K562 (cell line): ENCODE measurements around the gene PPIL4. TPM values are rescaled to one million over a fixed set of nuclear protein-coding genes. Genes with fewer than 3 reads are reported as not detected.

Experiments used
- CBFA2T2 ChIP-seq: fragments of 450-650 bp; conservative IDR thresholded peaks from 2 replicates; pipeline ENCODE4 v1.6.1; 2017; ENCODE audit warnings: mild to moderate bottlenecking
- CHD1 ChIP-seq: fragments of 200-600 bp; sonication (generic); IDR thresholded peaks from one replicate; pipeline ENCODE4 v1.6.1; 2012; ENCODE audit warnings: mild to moderate bottlenecking, moderate library complexity, low read length, inconsistent platforms
- FOXM1 ChIP-seq, 2 experiments: fragments of 450-650 bp in 1 of 2; sonication (generic) in 1 of 2; formaldehyde crosslinking in 1 of 2; IDR thresholded peaks; 2 replicates each; pipeline versions ENCODE4 v1.6.1 to v1.9.0; 2017 to 2022; ENCODE audit warnings: low read depth in 2 of 2, mild to moderate bottlenecking in 2 of 2, missing genetic modification reagents in 1 of 2, moderate library complexity in 1 of 2
- FOXP1 ChIP-seq: sonication (generic); formaldehyde crosslinking; IDR thresholded peaks from 2 replicates; pipeline ENCODE4 v1.8.0; 2022; ENCODE audit warnings: mild to moderate bottlenecking, missing genetic modification reagents
- IFI16 ChIP-seq: fragments of 250-450 bp; sonication (Bioruptor Pico); IDR thresholded peaks from 2 replicates; pipeline ENCODE4 v2.1.2; 2022; ENCODE audit warnings: mild to moderate bottlenecking, inconsistent platforms
- IRF2 ChIP-seq: sonication (generic); formaldehyde crosslinking; IDR thresholded peaks from 2 replicates; pipeline ENCODE4 v1.8.1; 2022; ENCODE audit warnings: mild to moderate bottlenecking, missing genetic modification reagents
- L3MBTL2 ChIP-seq: fragments of 450-650 bp; IDR thresholded peaks from 2 replicates; pipeline ENCODE4 v1.6.1; 2016; ENCODE audit warnings: mild to moderate bottlenecking, moderate library complexity
- SMARCA5 ChIP-seq: fragments of 450-650 bp; IDR thresholded peaks from 2 replicates; pipeline ENCODE4 v1.6.1; 2016
- STAG1 ChIP-seq: sonication (generic); formaldehyde crosslinking; IDR thresholded peaks from 2 replicates; pipeline ENCODE4 v1.5.0; 2020; ENCODE audit warnings: missing genetic modification reagents, borderline replicate concordance
- SUPT5H ChIP-seq: fragments of 450-650 bp; IDR thresholded peaks from 2 replicates; pipeline ENCODE4 v1.6.1; 2016
- TFAM ChIP-seq: fragments of 250-450 bp; sonication (Bioruptor Pico); conservative IDR thresholded peaks from 2 replicates; pipeline ENCODE4 v1.5.0; 2021; ENCODE audit warnings: mild to moderate bottlenecking, moderate library complexity
- VEZF1 ChIP-seq: fragments of 200-800 bp; sonication (Bioruptor generic); IDR thresholded peaks from 2 replicates; pipeline ENCODE4 v1.6.1; 2017; ENCODE audit warnings: missing genetic modification characterization, missing compliant biosample characterization
- ZBTB11 ChIP-seq, 3 experiments: fragments of 200-800 bp in 1 of 3; fragments of 250-450 bp in 1 of 3; fragments of 450-650 bp in 1 of 3; sonication (Bioruptor Pico) in 1 of 3; sonication (Bioruptor generic) in 1 of 3; formaldehyde crosslinking in 1 of 3; IDR thresholded peaks; 2 replicates each; pipeline versions ENCODE4 v1.6.1 to v1.8.0; 2016 to 2022; ENCODE audit warnings: mild to moderate bottlenecking in 2 of 3, missing genetic modification characterization in 2 of 3, missing compliant biosample characterization in 1 of 3, moderate library complexity in 1 of 3
- ZNF511 ChIP-seq: sonication (generic); formaldehyde crosslinking; IDR thresholded peaks from 2 replicates; pipeline ENCODE4 v1.8.0; 2022; ENCODE audit warnings: mild to moderate bottlenecking, missing genetic modification reagents
- polyA plus RNA-seq, 8 experiments: library from polyadenylated mRNA; depleted of rRNA in 4 of 8; stranded (reverse) in 5 of 8; unstranded in 3 of 8; fragments of >200 nt; fragmentation: Nextera tagmentation in 2 of 8; fragmentation: Illumina TruSeq in 1 of 8; extraction: Ambion mirVana in 2 of 8; extraction: Trizol in 1 of 8; gene quantifications; 2 replicates each; pipeline versions ENCODE4 v1.2.1 to v1.2.3, GENCODE V29; 2011 to 2014; ENCODE audit warnings: inconsistent platforms in 1 of 8, missing spikeins in 1 of 8
- total RNA-seq, 7 experiments: library from RNA; depleted of rRNA in 6 of 7; stranded (reverse); fragments of >200 nt in 6 of 7; fragmentation: Illumina TruSeq in 2 of 7; extraction: Trizol in 2 of 7; gene quantifications; 2 replicates each; pipeline versions ENCODE4 v1.2.1 to v1.2.3, GENCODE V29; 2011 to 2021; ENCODE audit warnings: low replicate concordance in 1 of 7
- TF ChIP-seq, protein P1 (sequence below): fragments of 200-400 bp; formaldehyde crosslinking; IDR thresholded peaks from 2 replicates; pipeline ENCODE4 v1.6.1; 2017; ENCODE audit warnings: mild to moderate bottlenecking, low read depth, low read length, moderate library complexity
- TF ChIP-seq, protein P2 (sequence below): IDR thresholded peaks from 3 replicates; pipeline ENCODE4 v1.6.1; 2011; ENCODE audit warnings: borderline replicate concordance, mild to moderate bottlenecking, moderate library complexity; ENCODE audit not compliant: insufficient read length; ENCODE audit errors: extremely low read depth

Gene PPIL4
- total and polyA plus RNA-seq, 9 of the 15 experiments (the other 6 are each of a cell fraction or from before 2014, with no cell fraction given), result 14.5 to 55.2 (median 45.9) TPM

GRCh38 chr6:149456311-149457021, 89.4 kb downstream of the PPIL4 start (continued):
- no peak for TF ChIP-seq ZBTB11 (CRISPR knock-in tag; IDR thresholded peaks at IDR 0.05)
- peak; percentile 32; the same call in 1 of the 2 replicates for TF ChIP-seq VEZF1
- TF ChIP-seq STAG1 (CRISPR knock-in tag), result peak; percentile 52; the same call in 1 of the 2 replicates
- peak; percentile 95 for TF ChIP-seq L3MBTL2
- TF ChIP-seq, protein P1, sequence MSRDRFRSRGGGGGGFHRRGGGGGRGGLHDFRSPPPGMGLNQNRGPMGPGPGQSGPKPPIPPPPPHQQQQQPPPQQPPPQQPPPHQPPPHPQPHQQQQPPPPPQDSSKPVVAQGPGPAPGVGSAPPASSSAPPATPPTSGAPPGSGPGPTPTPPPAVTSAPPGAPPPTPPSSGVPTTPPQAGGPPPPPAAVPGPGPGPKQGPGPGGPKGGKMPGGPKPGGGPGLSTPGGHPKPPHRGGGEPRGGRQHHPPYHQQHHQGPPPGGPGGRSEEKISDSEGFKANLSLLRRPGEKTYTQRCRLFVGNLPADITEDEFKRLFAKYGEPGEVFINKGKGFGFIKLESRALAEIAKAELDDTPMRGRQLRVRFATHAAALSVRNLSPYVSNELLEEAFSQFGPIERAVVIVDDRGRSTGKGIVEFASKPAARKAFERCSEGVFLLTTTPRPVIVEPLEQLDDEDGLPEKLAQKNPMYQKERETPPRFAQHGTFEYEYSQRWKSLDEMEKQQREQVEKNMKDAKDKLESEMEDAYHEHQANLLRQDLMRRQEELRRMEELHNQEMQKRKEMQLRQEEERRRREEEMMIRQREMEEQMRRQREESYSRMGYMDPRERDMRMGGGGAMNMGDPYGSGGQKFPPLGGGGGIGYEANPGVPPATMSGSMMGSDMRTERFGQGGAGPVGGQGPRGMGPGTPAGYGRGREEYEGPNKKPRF, result no peak
- TF ChIP-seq, protein P2, sequence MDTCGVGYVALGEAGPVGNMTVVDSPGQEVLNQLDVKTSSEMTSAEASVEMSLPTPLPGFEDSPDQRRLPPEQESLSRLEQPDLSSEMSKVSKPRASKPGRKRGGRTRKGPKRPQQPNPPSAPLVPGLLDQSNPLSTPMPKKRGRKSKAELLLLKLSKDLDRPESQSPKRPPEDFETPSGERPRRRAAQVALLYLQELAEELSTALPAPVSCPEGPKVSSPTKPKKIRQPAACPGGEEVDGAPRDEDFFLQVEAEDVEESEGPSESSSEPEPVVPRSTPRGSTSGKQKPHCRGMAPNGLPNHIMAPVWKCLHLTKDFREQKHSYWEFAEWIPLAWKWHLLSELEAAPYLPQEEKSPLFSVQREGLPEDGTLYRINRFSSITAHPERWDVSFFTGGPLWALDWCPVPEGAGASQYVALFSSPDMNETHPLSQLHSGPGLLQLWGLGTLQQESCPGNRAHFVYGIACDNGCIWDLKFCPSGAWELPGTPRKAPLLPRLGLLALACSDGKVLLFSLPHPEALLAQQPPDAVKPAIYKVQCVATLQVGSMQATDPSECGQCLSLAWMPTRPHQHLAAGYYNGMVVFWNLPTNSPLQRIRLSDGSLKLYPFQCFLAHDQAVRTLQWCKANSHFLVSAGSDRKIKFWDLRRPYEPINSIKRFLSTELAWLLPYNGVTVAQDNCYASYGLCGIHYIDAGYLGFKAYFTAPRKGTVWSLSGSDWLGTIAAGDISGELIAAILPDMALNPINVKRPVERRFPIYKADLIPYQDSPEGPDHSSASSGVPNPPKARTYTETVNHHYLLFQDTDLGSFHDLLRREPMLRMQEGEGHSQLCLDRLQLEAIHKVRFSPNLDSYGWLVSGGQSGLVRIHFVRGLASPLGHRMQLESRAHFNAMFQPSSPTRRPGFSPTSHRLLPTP, result no peak
- no peak for TF ChIP-seq CBFA2T2
- no peak for TF ChIP-seq SUPT5H
- TF ChIP-seq FOXP1 (CRISPR knock-in tag), result 0 out of 2 replicates have a peak, but pooled peaks have one; percentile 59
- peak; percentile 73 for TF ChIP-seq ZNF511 (CRISPR knock-in tag)
- peak; percentile 47; the same call in 1 of the 2 replicates for TF ChIP-seq IRF2 (CRISPR knock-in tag)
- no peak for TF ChIP-seq TFAM (CRISPR knock-in tag)
- no peak for TF ChIP-seq SMARCA5
- TF ChIP-seq CHD1, result no peak
- TF ChIP-seq FOXM1 (IDR thresholded peaks at IDR 0.05; ENCODE audit: low read depth), result no peak
- 0 out of 2 replicates have a peak, but pooled peaks have one; percentile 34 for TF ChIP-seq FOXM1 (CRISPR knock-in tag; IDR thresholded peaks at IDR 0.05; ENCODE audit: low read depth)
- no peak for TF ChIP-seq IFI16 (CRISPR knock-in tag)
